ENCODE measurements around the gene TRUB2. TPM values are rescaled to one million over a fixed set of nuclear protein-coding genes. Genes with fewer than 3 reads are reported as not detected.
A peak's percentile ranks its signal among the peaks of the same experiment; 100 is the strongest.

The TRUB2 gene
- total RNA-seq = 10 to 100 TPM in 2 of 4 donors, 1 to 10 TPM in 2; 9.1 to 10.3 (median 9.9) TPM

DNA sequence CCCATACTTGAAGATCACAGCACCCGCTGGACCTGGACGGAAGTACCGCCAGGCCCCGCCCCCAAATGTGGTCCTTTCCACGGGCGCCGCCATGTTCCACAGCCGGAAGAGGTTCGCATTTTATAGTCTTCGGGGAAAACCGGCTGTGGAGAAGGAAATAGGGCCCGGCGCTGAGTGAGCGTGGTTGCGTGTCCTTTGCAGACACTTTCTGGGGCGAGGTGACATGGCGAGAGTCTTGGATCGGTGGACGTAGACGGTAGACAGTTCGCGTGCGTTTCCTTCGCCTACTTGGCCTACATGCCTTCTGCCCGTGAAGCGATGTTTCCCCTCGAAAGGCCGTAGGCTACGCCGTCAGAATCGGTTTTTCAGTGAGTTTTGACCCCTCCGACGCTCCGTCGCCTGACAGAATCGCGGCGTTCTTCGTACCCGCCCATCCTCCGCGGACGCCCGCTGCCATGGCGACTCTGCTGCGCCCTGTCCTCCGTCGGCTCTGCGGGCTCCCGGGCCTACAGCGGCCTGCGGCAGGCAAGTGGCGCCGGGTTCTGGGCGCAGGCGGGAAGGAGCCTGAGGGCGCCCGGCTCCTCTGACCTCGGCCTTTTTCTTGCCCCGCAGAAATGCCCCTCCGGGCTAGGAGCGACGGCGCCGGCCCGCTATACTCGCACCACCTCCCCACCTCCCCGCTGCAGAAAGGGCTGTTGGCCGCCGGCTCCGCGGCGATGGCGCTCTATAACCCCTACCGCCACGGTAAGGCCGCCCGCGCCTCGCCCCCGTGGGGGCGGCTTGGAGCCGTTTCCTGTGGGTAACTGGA is at the start of gene TRUB2, which contains the start of gene COQ4:
TRUB2 (minus strand) TSS at position 44 of the 808 bp plus-strand sequence; CDS start at position 5, 39 bp downstream.
COQ4 (plus strand) TSS at position 436 of the 808 bp plus-strand sequence; CDS start at position 456, 20 bp downstream.
- TF ChIP-seq, protein P1, sequence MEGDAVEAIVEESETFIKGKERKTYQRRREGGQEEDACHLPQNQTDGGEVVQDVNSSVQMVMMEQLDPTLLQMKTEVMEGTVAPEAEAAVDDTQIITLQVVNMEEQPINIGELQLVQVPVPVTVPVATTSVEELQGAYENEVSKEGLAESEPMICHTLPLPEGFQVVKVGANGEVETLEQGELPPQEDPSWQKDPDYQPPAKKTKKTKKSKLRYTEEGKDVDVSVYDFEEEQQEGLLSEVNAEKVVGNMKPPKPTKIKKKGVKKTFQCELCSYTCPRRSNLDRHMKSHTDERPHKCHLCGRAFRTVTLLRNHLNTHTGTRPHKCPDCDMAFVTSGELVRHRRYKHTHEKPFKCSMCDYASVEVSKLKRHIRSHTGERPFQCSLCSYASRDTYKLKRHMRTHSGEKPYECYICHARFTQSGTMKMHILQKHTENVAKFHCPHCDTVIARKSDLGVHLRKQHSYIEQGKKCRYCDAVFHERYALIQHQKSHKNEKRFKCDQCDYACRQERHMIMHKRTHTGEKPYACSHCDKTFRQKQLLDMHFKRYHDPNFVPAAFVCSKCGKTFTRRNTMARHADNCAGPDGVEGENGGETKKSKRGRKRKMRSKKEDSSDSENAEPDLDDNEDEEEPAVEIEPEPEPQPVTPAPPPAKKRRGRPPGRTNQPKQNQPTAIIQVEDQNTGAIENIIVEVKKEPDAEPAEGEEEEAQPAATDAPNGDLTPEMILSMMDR (IDR thresholded peaks at IDR 0.05) = no peak
- ATAC-seq (ENCODE audit: low FRiP score) = peak; percentile 96
- peak; percentile 64 for DNase-seq (ENCODE audit: low spot score)

DNA sequence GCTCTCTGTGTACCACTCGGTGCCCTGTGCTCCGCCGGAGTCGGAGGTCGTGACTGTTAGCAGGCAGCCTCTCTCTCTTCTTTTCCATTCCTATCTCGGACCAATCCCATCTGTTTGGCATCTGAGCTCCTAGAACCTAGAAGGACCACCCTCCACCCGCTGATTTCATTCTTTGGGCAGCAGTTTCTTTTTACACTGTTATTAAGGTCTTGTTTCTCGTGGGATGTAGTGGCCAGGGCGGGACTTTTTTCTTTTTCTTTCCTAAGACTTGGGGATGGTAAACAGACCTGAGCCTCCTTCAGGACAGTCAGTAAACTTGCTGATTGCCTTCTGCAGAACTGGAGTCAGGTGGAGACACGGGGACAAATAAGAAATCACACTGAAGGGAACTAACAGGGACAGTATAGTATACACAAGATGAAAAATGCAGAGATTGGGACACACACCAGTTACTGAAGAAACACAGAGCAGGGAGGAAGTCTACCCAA is 49.4 kb upstream of the TRUB2 start:
- DNase-seq (ENCODE audit: low spot score) = no peak
- TF ChIP-seq, protein P1 (IDR thresholded peaks at IDR 0.05) = no peak
- ATAC-seq (ENCODE audit: low FRiP score) = no peak

- DNase-seq (ENCODE audit: low spot score) = peak; percentile 84
- ATAC-seq (ENCODE audit: low FRiP score) = peak; percentile 97
- TF ChIP-seq, protein P1 (IDR thresholded peaks at IDR 0.05) = no peak
These were observed 48.7 kb upstream of the TRUB2 start, which contains the start of gene URM1 for GRCh38 chr9:128370752-128371629. URM1 (plus strand) TSS chr9:128371374; CDS start chr9:128371381, 7 bp downstream.

- DNase-seq (ENCODE audit: low spot score) = no peak
These were observed 48.1 kb upstream of the TRUB2 start for GRCh38 chr9:128370367-128370751.

DNA sequence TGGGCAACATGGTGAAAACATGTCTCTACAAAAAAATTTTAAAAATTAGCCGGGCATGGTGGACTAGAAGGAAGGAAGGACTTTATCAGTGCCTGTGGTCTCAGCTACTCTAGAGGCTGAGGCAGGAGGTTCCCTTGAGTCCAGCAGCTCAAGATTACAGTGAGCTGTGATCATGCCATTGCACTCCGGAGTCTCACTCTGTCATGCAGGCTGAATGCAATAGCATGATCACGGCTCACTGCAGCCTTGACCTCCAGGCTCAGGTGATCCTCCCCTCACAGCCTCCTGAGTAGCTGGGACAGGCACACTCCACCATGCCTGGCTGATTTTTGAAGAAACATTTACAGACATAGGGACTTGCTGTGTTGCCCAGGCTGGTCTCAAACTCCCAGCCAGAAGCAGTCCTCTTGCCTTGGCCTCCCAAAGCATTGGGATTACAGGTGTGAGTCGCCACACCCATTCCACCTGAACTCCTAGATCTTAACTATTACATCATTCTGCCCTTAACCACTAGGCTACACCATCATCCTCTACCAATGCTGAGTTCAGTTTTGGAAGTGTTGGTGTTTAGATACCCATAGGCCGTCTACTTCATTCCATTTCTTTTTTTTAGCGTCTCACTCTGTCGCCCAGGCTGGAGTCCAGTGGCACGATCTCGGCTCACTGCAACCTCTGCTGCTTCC is 46.9 kb upstream of the TRUB2 start:
- TF ChIP-seq, protein P1 (IDR thresholded peaks at IDR 0.05) = no peak
- no peak for ATAC-seq (ENCODE audit: low FRiP score)
- no peak for DNase-seq (ENCODE audit: low spot score)

More at GRCh38 chr9:128370367-128370751, 48.1 kb upstream of the TRUB2 start:
- ATAC-seq (ENCODE audit: low FRiP score) = no peak
- TF ChIP-seq, protein P1 (IDR thresholded peaks at IDR 0.05) = no peak

- DNase-seq (ENCODE audit: low spot score) (no peak), ATAC-seq (ENCODE audit: low FRiP score) (no peak)
- TF ChIP-seq, protein P1 (IDR thresholded peaks at IDR 0.05) = no peak
These were observed 43.3 kb upstream of the TRUB2 start for GRCh38 chr9:128365525-128365924.

Data from omental fat pad (tissue), 4 donors.